A673 (cell line): ENCODE measurements around the gene SEMA4C. TPM values are rescaled to one million over a fixed set of nuclear protein-coding genes. Genes with fewer than 3 reads are reported as not detected.

ENCODE experiments used
- BruUV-seq: library from RNA; stranded (reverse); fragments of 400-500 nt; replicated peaks from 2 replicates; lab custom pipeline; 2021; lab: Mats Ljungman, UMichigan
- CTCF ChIA-PET: fragments of 300-600 bp; sonication (Branson Sonifier 250); formaldehyde crosslinking; loops from one replicate; lab custom pipeline; 2022; ENCODE audit warnings: antibody characterized with exemption; lab: Charles Lee
- POLR2A ChIA-PET: fragments of 300-600 bp; sonication (Branson Sonifier 250); formaldehyde crosslinking; loops from one replicate; lab custom pipeline; 2022; ENCODE audit warnings: antibody characterized with exemption; ENCODE audit not compliant: low non-redundant PET; lab: Charles Lee
- DNase-seq: peaks from one replicate; pipeline ENCODE4 v3.0.0-alpha.2; 2015; ENCODE audit warnings: low spot score
- H3K27ac ChIP-seq: fragments of 200-600 bp; sonication (generic); 2 replicates; pipeline ENCODE4 v1.5.1; 2016; ENCODE audit warnings: mixed run types, low read depth, mild to moderate bottlenecking, mixed read lengths, antibody characterized with exemption, low read length; ENCODE audit not compliant: poor library complexity, severe bottlenecking
- H3K27me3 ChIP-seq: fragments of 200-600 bp; sonication (generic); replicated peaks from 2 replicates; pipeline ENCODE4 v1.6.1; 2017; ENCODE audit warnings: mixed run types, low read depth, mild to moderate bottlenecking, mixed read lengths, antibody characterized with exemption, low read length; ENCODE audit not compliant: insufficient read depth, poor library complexity
- H3K36me3 ChIP-seq: fragments of 200-600 bp; sonication (generic); 2 replicates; pipeline ENCODE4 v1.6.1; 2016; ENCODE audit warnings: mixed run types, mild to moderate bottlenecking, mixed read lengths, antibody characterized with exemption, low read length; ENCODE audit not compliant: insufficient read depth, poor library complexity, severe bottlenecking
- H3K4me1 ChIP-seq: fragments of 200-600 bp; sonication (generic); 2 replicates; pipeline ENCODE4 v1.6.1; 2017; ENCODE audit warnings: mixed run types, mild to moderate bottlenecking, mixed read lengths, antibody characterized with exemption, low read length; ENCODE audit not compliant: insufficient read depth, poor library complexity, severe bottlenecking
- H3K4me3 ChIP-seq: fragments of 200-600 bp; sonication (generic); 2 replicates; pipeline ENCODE4 v1.5.1; 2016; ENCODE audit warnings: low read depth, mixed run types, mild to moderate bottlenecking, mixed read lengths, low read length; ENCODE audit not compliant: poor library complexity, severe bottlenecking
- H3K9me3 ChIP-seq: fragments of 200-600 bp; sonication (generic); 2 replicates; pipeline ENCODE4 v1.6.1; 2016; ENCODE audit warnings: mixed run types, low read depth, mild to moderate bottlenecking, mixed read lengths, antibody characterized with exemption, low read length; ENCODE audit not compliant: poor library complexity, severe bottlenecking
- CTCF ChIP-seq: fragments of 300-800, 200-600 bp; sonication (generic); conservative IDR thresholded peaks from 2 replicates; pipeline ENCODE4 v1.5.1; 2017; ENCODE audit warnings: low read depth, mild to moderate bottlenecking, antibody characterized with exemption, low read length, moderate library complexity, mixed read lengths
- EZH2 ChIP-seq: fragments of 200-600 bp; sonication (generic); IDR thresholded peaks from 2 replicates; pipeline ENCODE4 v1.6.1; 2017; ENCODE audit warnings: borderline replicate concordance, low read depth, mild to moderate bottlenecking, mixed read lengths, antibody characterized with exemption, low read length; ENCODE audit not compliant: poor library complexity, severe bottlenecking
- intact Hi-C: fragments of 100-400 bp; cut with micrococcal nuclease; formaldehyde crosslinking; loops from one replicate; pipeline ENCODE4 v1.10.0; 2022; ENCODE audit not compliant: unreplicated experiment
- total RNA-seq: library from RNA; stranded (reverse); gene quantifications from 2 replicates; pipeline ENCODE4 v1.2.3, GENCODE V29; 2021

Gene SEMA4C
- total RNA-seq, 1 experiment from 2014 or later, result 33.3 TPM

GRCh38 chr2:96882230-96882629, 12.3 kb upstream of the SEMA4C start:
- Histone ChIP-seq H3K36me3 (no peaks in the 10 kb centered on the region), H3K27ac (no peak overlapping the region), H3K4me1 (peaks cover 24% of the 10 kb centered on the region), H3K27me3 (no peaks in the 10 kb centered on the region), H3K9me3 (no peaks in the 10 kb centered on the region), H3K4me3 (no peak overlapping the region)
- CTCF ChIA-PET, result interaction anchor here (0.7 kb wide), 1 partner anchor 14 kb away, joined by 10 read pairs; no protein-coding TSS in a partner anchor
- TF ChIP-seq CTCF, result no peak
- no peak for DNase-seq
- intact Hi-C loops, result no loop called here
- BruUV-seq, result no TSS peak
- POLR2A ChIA-PET, result no interaction called here

DNA sequence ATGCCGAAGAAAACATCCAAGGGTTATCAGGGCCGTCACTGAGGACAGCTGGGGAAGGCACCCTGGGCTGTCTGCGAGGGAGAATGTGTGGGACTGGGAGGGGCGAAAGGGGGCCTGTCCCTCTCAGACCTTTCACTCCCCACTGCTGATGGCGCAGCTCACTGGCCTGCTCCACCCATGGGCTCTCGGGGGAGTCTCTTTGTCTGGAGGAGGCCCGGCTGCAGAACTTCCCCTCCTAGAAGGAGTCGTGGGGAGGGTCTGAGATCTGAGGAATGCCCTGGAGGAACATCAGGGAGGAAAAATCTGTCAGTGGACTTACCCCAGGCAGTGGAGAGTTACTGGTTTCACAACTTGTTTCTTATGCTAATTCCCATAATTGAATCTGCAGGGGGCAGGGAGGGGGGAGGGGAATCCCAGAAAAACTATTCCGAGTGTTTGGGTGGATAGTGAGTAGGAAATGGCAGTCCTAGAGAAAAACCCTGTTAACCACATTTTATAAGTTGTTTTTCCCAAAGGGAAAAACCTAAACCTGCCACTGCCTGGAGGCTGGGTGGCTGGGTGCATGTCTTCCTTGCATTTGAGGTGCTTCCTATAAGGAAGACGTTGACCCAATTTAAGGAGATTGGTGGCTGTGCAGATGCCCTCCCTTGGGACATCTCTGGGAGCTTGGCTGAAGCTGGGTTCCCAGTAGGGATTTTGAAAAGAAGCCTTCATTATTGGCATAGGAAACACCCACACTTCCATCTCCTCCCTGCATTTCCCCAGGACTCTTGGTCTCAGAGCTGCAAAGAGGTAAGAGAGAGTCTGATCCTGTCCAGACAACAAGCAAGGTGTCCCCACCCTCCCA, 11.7 kb upstream of the SEMA4C start:
- H3K4me1 ChIP-seq, result peaks cover 30% of the 10 kb centered on the region
- POLR2A ChIA-PET, result interaction anchor here (0.6 kb wide), 1 partner anchor 31 kb away, joined by 7 read pairs; no protein-coding TSS in a partner anchor
- TF ChIP-seq CTCF, result no peak
- no peak for TF ChIP-seq EZH2
- H3K9me3 ChIP-seq, result no peaks in the 10 kb centered on the region
- DNase-seq, result peak; percentile 59
- H3K4me3 ChIP-seq, result no peak overlapping the region
- intact Hi-C loops, result no loop called here
- H3K36me3 ChIP-seq, result no peaks in the 10 kb centered on the region
- H3K27ac ChIP-seq, result no peak overlapping the region
- no peaks in the 10 kb centered on the region for H3K27me3 ChIP-seq
- no TSS peak for BruUV-seq
- CTCF ChIA-PET, result interaction anchor here (0.7 kb wide), 1 partner anchor 13 kb away, joined by 10 read pairs; no protein-coding TSS in a partner anchor

DNA sequence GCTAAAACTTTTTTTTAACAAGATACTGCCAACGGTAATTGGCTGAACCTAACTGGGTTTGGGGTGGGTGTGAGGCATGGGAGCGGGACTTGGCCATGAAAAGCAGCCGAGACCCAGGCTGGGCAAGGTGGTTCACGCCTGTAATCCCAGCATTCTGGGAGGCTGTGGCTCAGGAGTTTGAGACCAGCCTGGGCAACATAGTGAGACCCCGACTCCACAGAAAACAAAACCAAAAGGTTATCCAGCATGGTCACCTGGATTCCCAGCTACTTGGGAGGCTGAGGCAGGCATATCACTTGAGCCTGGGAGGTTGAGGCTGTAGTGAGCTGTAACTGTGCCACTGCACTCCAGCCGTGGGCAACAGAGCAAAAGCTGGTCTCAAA, 11.0 kb upstream of the SEMA4C start:
- DNase-seq, result no peak
- H3K27me3 ChIP-seq, result no peaks in the 10 kb centered on the region
- intact Hi-C loops, result no loop called here
- H3K36me3 ChIP-seq, result no peaks in the 10 kb centered on the region
- TF ChIP-seq CTCF (no peak), EZH2 (no peak)
- peaks cover 35% of the 10 kb centered on the region for H3K4me1 ChIP-seq
- no TSS peak for BruUV-seq
- POLR2A ChIA-PET, result interaction anchor here (0.6 kb wide), 1 partner anchor 31 kb away, joined by 7 read pairs; no protein-coding TSS in a partner anchor
- H3K4me3 ChIP-seq, result no peak overlapping the region
- H3K27ac ChIP-seq, result no peak overlapping the region
- CTCF ChIA-PET, result no interaction called here
- H3K9me3 ChIP-seq, result no peaks in the 10 kb centered on the region
